ENCODE data around the gene RIMBP3C.
"Not testable (repeated sequence)": the region's sequence is repeated elsewhere in the genome, so short reads cannot be mapped to it uniquely, and the experiment has no call there.

RIMBP3C gene

GRCh38 chr22:21526705-21527500 is 24.4 kb downstream of the RIMBP3C start:
- not testable (repeated sequence) for DNase-seq (ENCODE audit: low read depth in 2 of 2)

- DNase-seq (ENCODE audit: low read depth in 2 of 2) = peak in 1 of 2 donors; percentile 65
Observed at GRCh38 chr22:21516970-21517764, 34.1 kb downstream of the RIMBP3C start.

GRCh38 chr22:21516522-21516921 is 34.7 kb downstream of the RIMBP3C start:
- DNase-seq (ENCODE audit: low read depth in 2 of 2) = not testable (repeated sequence)

GRCh38 chr22:21515234-21515633 is 36.0 kb downstream of the RIMBP3C start:
- DNase-seq (ENCODE audit: low read depth in 2 of 2) = not testable (repeated sequence)

GRCh38 chr22:21514117-21514516 is 37.1 kb downstream of the RIMBP3C start:
- not testable (repeated sequence) for DNase-seq (ENCODE audit: low read depth in 2 of 2)

GRCh38 chr22:21512022-21512421 is 39.2 kb downstream of the RIMBP3C start:
- not testable (repeated sequence) for DNase-seq (ENCODE audit: low read depth in 2 of 2)

GRCh38 chr22:21510397-21510796 is 40.9 kb downstream of the RIMBP3C start:
- not testable (repeated sequence) for DNase-seq (ENCODE audit: low read depth in 2 of 2)

GRCh38 chr22:21499623-21500506 is 51.4 kb downstream of the RIMBP3C start:
- DNase-seq (ENCODE audit: low read depth in 2 of 2) = not testable (repeated sequence)

GRCh38 chr22:21498489-21498888 is 52.8 kb downstream of the RIMBP3C start:
- not testable (repeated sequence) for DNase-seq (ENCODE audit: low read depth in 2 of 2)

- DNase-seq (ENCODE audit: low read depth in 2 of 2) = not testable (repeated sequence)
Observed at GRCh38 chr22:21497984-21498383, 53.3 kb downstream of the RIMBP3C start.
